Cardiac muscle cell (in vitro differentiated cells and primary cell): Measurements from ENCODE around the gene PSMD1. TPM values are rescaled to one million over a fixed set of nuclear protein-coding genes. Genes with fewer than 3 reads are reported as not detected.

ENCODE experiments used
- DNase-seq, 2 donors: peaks; one replicate each; pipeline versions ENCODE4 v3.0.0 to v3.0.0-alpha.2; 2010 to 2017; ENCODE audit warnings: low read depth in 1 of 2, low spot score in 1 of 2
- H3K27ac ChIP-seq: fragments of 200-600 bp; sonication (generic); 2 replicates; pipeline ENCODE4 v1.5.1; 2016
- H3K27me3 ChIP-seq: fragments of 200-600 bp; sonication (generic); 2 replicates; pipeline ENCODE4 v1.6.0; 2016; ENCODE audit warnings: control low read depth
- H3K36me3 ChIP-seq: fragments of 200-600 bp; sonication (generic); 2 replicates; pipeline ENCODE4 v1.5.1; 2016; ENCODE audit warnings: control low read depth
- H3K4me1 ChIP-seq: fragments of 200-600 bp; sonication (generic); 2 replicates; pipeline ENCODE4 v1.8.1; 2017; ENCODE audit warnings: low read depth, mild to moderate bottlenecking, mixed run types
- H3K4me3 ChIP-seq: fragments of 200-600 bp; sonication (generic); 2 replicates; pipeline ENCODE4 v1.5.1; 2016; ENCODE audit warnings: mild to moderate bottlenecking
- H3K9me3 ChIP-seq: fragments of 200-600 bp; sonication (generic); 2 replicates; pipeline ENCODE4 v1.5.1; 2017; ENCODE audit warnings: low read depth, mild to moderate bottlenecking, control low read depth
- polyA plus RNA-seq: library from polyadenylated mRNA; unstranded; fragments of >200 nt; fragmentation: Nextera tagmentation; extraction: Ambion mirVana; gene quantifications from 2 replicates; pipeline ENCODE4 v1.2.1, GENCODE V29; 2016
- total RNA-seq: library from RNA; depleted of rRNA; stranded (reverse); fragments of >200 nt; gene quantifications from 2 replicates; pipeline ENCODE4 v1.2.3, GENCODE V29; 2016
- TF ChIP-seq, protein P1 (sequence below): IDR thresholded peaks from 2 replicates; pipeline ENCODE4 v1.5.1; 2012; ENCODE audit warnings: low read depth, mild to moderate bottlenecking, low read length

Gene PSMD1
- total and polyA plus RNA-seq, 2 experiments from 2014 or later = 122 to 133 TPM

GRCh38 chr2:231041061-231041689 lies 15.5 kb upstream of the PSMD1 start:
- Histone ChIP-seq H3K36me3 (no peaks in the 10 kb centered on the region), H3K4me1 (no peaks in the 10 kb centered on the region), H3K27ac (no peak overlapping the region), H3K27me3 (peaks cover 31% of the 10 kb centered on the region), H3K4me3 (no peak overlapping the region), H3K9me3 (no peaks in the 10 kb centered on the region)
- TF ChIP-seq, protein P1, sequence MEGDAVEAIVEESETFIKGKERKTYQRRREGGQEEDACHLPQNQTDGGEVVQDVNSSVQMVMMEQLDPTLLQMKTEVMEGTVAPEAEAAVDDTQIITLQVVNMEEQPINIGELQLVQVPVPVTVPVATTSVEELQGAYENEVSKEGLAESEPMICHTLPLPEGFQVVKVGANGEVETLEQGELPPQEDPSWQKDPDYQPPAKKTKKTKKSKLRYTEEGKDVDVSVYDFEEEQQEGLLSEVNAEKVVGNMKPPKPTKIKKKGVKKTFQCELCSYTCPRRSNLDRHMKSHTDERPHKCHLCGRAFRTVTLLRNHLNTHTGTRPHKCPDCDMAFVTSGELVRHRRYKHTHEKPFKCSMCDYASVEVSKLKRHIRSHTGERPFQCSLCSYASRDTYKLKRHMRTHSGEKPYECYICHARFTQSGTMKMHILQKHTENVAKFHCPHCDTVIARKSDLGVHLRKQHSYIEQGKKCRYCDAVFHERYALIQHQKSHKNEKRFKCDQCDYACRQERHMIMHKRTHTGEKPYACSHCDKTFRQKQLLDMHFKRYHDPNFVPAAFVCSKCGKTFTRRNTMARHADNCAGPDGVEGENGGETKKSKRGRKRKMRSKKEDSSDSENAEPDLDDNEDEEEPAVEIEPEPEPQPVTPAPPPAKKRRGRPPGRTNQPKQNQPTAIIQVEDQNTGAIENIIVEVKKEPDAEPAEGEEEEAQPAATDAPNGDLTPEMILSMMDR = no peak
- no peak for DNase-seq

- Histone ChIP-seq H3K4me1 (no peaks in the 10 kb centered on the region), H3K27ac (no peak overlapping the region), H3K27me3 (peaks cover 11% of the 10 kb centered on the region), H3K4me3 (no peak overlapping the region), H3K36me3 (no peaks in the 10 kb centered on the region), H3K9me3 (no peaks in the 10 kb centered on the region)
- no peak for DNase-seq
- TF ChIP-seq, protein P1 = no peak
Measured at GRCh38 chr2:231043796-231044195, 12.9 kb upstream of the PSMD1 start.

GRCh38 chr2:231046916-231047273 lies 9.8 kb upstream of the PSMD1 start:
- no peak overlapping the region for H3K4me3 ChIP-seq
- no peaks in the 10 kb centered on the region for H3K4me1 ChIP-seq
- no peaks in the 10 kb centered on the region for H3K9me3 ChIP-seq
- no peaks in the 10 kb centered on the region for H3K36me3 ChIP-seq
- H3K27me3 ChIP-seq = no peaks in the 10 kb centered on the region
- DNase-seq = no peak
- no peak overlapping the region for H3K27ac ChIP-seq
- TF ChIP-seq, protein P1 = no peak

- Histone ChIP-seq H3K4me3 (no peak overlapping the region), H3K9me3 (no peaks in the 10 kb centered on the region), H3K36me3 (no peaks in the 10 kb centered on the region), H3K27me3 (no peaks in the 10 kb centered on the region), H3K4me1 (no peaks in the 10 kb centered on the region), H3K27ac (no peak overlapping the region)
- DNase-seq = peak in 1 of 2 donors; percentile 23
- TF ChIP-seq, protein P1 = no peak
Measured at GRCh38 chr2:231047274-231047922, 9.3 kb upstream of the PSMD1 start.

- TF ChIP-seq, protein P1 = no peak
- Histone ChIP-seq H3K36me3 (no peaks in the 10 kb centered on the region), H3K27me3 (no peaks in the 10 kb centered on the region)
Measured at GRCh38 chr2:231047923-231048915, 8.4 kb upstream of the PSMD1 start.

More at GRCh38 chr2:231047923-231048915, 8.4 kb upstream of the PSMD1 start:
- no peaks in the 10 kb centered on the region for H3K4me1 ChIP-seq
- H3K27ac ChIP-seq = no peak overlapping the region
- no peaks in the 10 kb centered on the region for H3K9me3 ChIP-seq
- H3K4me3 ChIP-seq = no peak overlapping the region
- no peak for DNase-seq
